MG63 (cell line): ENCODE measurements around the gene PALD1. TPM values are rescaled to one million over a fixed set of nuclear protein-coding genes. Genes with fewer than 3 reads are reported as not detected.

ENCODE experiments used
- DNase-seq: peaks from one replicate; pipeline ENCODE4 v3.0.0-alpha.2; 2020
- H3K27me3 ChIP-seq: fragments of 250-450 bp; sonication (Bioruptor Pico); 2 replicates; pipeline ENCODE4 v1.5.1; 2020; ENCODE audit warnings: mild to moderate bottlenecking, moderate library complexity
- H3K36me3 ChIP-seq: fragments of 250-450 bp; sonication (Bioruptor Pico); 2 replicates; pipeline ENCODE4 v1.5.1; 2020; ENCODE audit warnings: mild to moderate bottlenecking, moderate library complexity
- H3K4me3 ChIP-seq: fragments of 250-450 bp; sonication (Bioruptor Pico); 2 replicates; pipeline ENCODE4 v1.5.1; 2020; ENCODE audit warnings: mild to moderate bottlenecking, moderate library complexity
- H3K9me3 ChIP-seq: fragments of 250-450 bp; sonication (Bioruptor Pico); 2 replicates; pipeline ENCODE4 v1.5.1; 2020; ENCODE audit warnings: mild to moderate bottlenecking, moderate library complexity
- total RNA-seq: library from RNA; depleted of rRNA; stranded (reverse); fragments of >200 nt; shearing (Covaris generic); gene quantifications from 2 replicates; pipeline ENCODE4 v1.2.3, GENCODE V29; 2014; ENCODE audit warnings: low replicate concordance

PALD1 gene
- total RNA-seq, 1 experiment from 2014 or later = 7.8 TPM

- no peak for DNase-seq
These were observed 70.9 kb downstream of the PALD1 start for GRCh38 chr10:70549351-70549961.

GRCh38 chr10:70549962-70550458, 71.4 kb downstream of the PALD1 start:
- Histone ChIP-seq H3K36me3 (peaks cover 5% of the 10 kb centered on the region), H3K9me3 (no peaks in the 10 kb centered on the region), H3K4me3 (no peak overlapping the region), H3K27me3 (no peaks in the 10 kb centered on the region)
- peak; percentile 36 for DNase-seq

More at GRCh38 chr10:70549351-70549961, 70.9 kb downstream of the PALD1 start:
- H3K36me3 ChIP-seq = peaks cover 5% of the 10 kb centered on the region
- H3K9me3 ChIP-seq = no peaks in the 10 kb centered on the region
- no peaks in the 10 kb centered on the region for H3K27me3 ChIP-seq
- H3K4me3 ChIP-seq = no peak overlapping the region

GRCh38 chr10:70550459-70550858, 71.9 kb downstream of the PALD1 start:
- no peak overlapping the region for H3K4me3 ChIP-seq
- H3K36me3 ChIP-seq = peaks cover 5% of the 10 kb centered on the region
- DNase-seq = no peak
- H3K27me3 ChIP-seq = no peaks in the 10 kb centered on the region
- H3K9me3 ChIP-seq = no peaks in the 10 kb centered on the region

- Histone ChIP-seq H3K27me3 (no peaks in the 10 kb centered on the region), H3K9me3 (no peaks in the 10 kb centered on the region), H3K36me3 (peaks cover 5% of the 10 kb centered on the region), H3K4me3 (no peak overlapping the region)
- no peak for DNase-seq
These were observed 72.9 kb downstream of the PALD1 start for GRCh38 chr10:70551466-70551865.

GRCh38 chr10:70551971-70552422, 73.4 kb downstream of the PALD1 start:
- DNase-seq = no peak
- H3K9me3 ChIP-seq = no peaks in the 10 kb centered on the region

GRCh38 chr10:70552586-70552985, 74.0 kb downstream of the PALD1 start:
- Histone ChIP-seq H3K27me3 (no peaks in the 10 kb centered on the region), H3K4me3 (no peak overlapping the region), H3K9me3 (no peaks in the 10 kb centered on the region), H3K36me3 (peaks cover 5% of the 10 kb centered on the region)
- DNase-seq = no peak

More at GRCh38 chr10:70551971-70552422, 73.4 kb downstream of the PALD1 start:
- Histone ChIP-seq H3K36me3 (peaks cover 5% of the 10 kb centered on the region), H3K27me3 (no peaks in the 10 kb centered on the region), H3K4me3 (no peak overlapping the region)

GRCh38 chr10:70555371-70555770, 76.8 kb downstream of the PALD1 start:
- H3K4me3 ChIP-seq = no peak overlapping the region

GRCh38 chr10:70557086-70557845, 78.7 kb downstream of the PALD1 start:
- H3K9me3 ChIP-seq = no peaks in the 10 kb centered on the region

More at GRCh38 chr10:70555371-70555770, 76.8 kb downstream of the PALD1 start:
- no peaks in the 10 kb centered on the region for H3K27me3 ChIP-seq
- H3K36me3 ChIP-seq = peaks cover under 1% of the 10 kb centered on the region
- DNase-seq = no peak
- H3K9me3 ChIP-seq = no peaks in the 10 kb centered on the region

GRCh38 chr10:70557876-70558275, 79.3 kb downstream of the PALD1 start:
- no peaks in the 10 kb centered on the region for H3K9me3 ChIP-seq
- no peaks in the 10 kb centered on the region for H3K27me3 ChIP-seq
- no peaks in the 10 kb centered on the region for H3K36me3 ChIP-seq
- H3K4me3 ChIP-seq = no peak overlapping the region
- no peak for DNase-seq

More at GRCh38 chr10:70557086-70557845, 78.7 kb downstream of the PALD1 start:
- H3K27me3 ChIP-seq = no peaks in the 10 kb centered on the region
- DNase-seq = no peak
- H3K36me3 ChIP-seq = no peaks in the 10 kb centered on the region
- no peak overlapping the region for H3K4me3 ChIP-seq

- DNase-seq = no peak
- H3K27me3 ChIP-seq = no peaks in the 10 kb centered on the region
- H3K9me3 ChIP-seq = no peaks in the 10 kb centered on the region
- H3K36me3 ChIP-seq = no peaks in the 10 kb centered on the region
- no peak overlapping the region for H3K4me3 ChIP-seq
These were observed 79.7 kb downstream of the PALD1 start for GRCh38 chr10:70558295-70558694.

GRCh38 chr10:70558871-70559810, 80.6 kb downstream of the PALD1 start:
- no peaks in the 10 kb centered on the region for H3K36me3 ChIP-seq
- no peaks in the 10 kb centered on the region for H3K9me3 ChIP-seq
- DNase-seq = peak; percentile 52
- H3K4me3 ChIP-seq = no peak overlapping the region
- H3K27me3 ChIP-seq = no peaks in the 10 kb centered on the region

GRCh38 chr10:70559861-70560260, 81.3 kb downstream of the PALD1 start:
- H3K36me3 ChIP-seq = no peaks in the 10 kb centered on the region
- no peak overlapping the region for H3K4me3 ChIP-seq
- DNase-seq = no peak
- H3K9me3 ChIP-seq = no peaks in the 10 kb centered on the region
- H3K27me3 ChIP-seq = no peaks in the 10 kb centered on the region

- H3K27me3 ChIP-seq = no peaks in the 10 kb centered on the region
- no peaks in the 10 kb centered on the region for H3K36me3 ChIP-seq
- no peaks in the 10 kb centered on the region for H3K9me3 ChIP-seq
- no peak for DNase-seq
- H3K4me3 ChIP-seq = no peak overlapping the region
These were observed 82.0 kb downstream of the PALD1 start for GRCh38 chr10:70560511-70560941.

GRCh38 chr10:70561070-70561469, 82.5 kb downstream of the PALD1 start:
- DNase-seq = no peak
- no peaks in the 10 kb centered on the region for H3K27me3 ChIP-seq
- no peaks in the 10 kb centered on the region for H3K9me3 ChIP-seq
- H3K4me3 ChIP-seq = no peak overlapping the region
- no peaks in the 10 kb centered on the region for H3K36me3 ChIP-seq

GRCh38 chr10:70561558-70561957, 83.0 kb downstream of the PALD1 start:
- H3K36me3 ChIP-seq = no peaks in the 10 kb centered on the region
- DNase-seq = no peak
- no peaks in the 10 kb centered on the region for H3K27me3 ChIP-seq
- H3K4me3 ChIP-seq = no peak overlapping the region
- no peaks in the 10 kb centered on the region for H3K9me3 ChIP-seq

- H3K36me3 ChIP-seq = no peaks in the 10 kb centered on the region
- H3K9me3 ChIP-seq = no peaks in the 10 kb centered on the region
- no peaks in the 10 kb centered on the region for H3K27me3 ChIP-seq
- DNase-seq = no peak
- H3K4me3 ChIP-seq = no peak overlapping the region
These were observed 83.6 kb downstream of the PALD1 start for GRCh38 chr10:70562036-70562755.
